C4-2B (cell line): Measurements from ENCODE around the gene AHRR.

ENCODE experiments used
- CTCF ChIP-seq: fragments of 450-650 bp; conservative IDR thresholded peaks from 2 replicates; pipeline ENCODE4 v1.5.1; 2017; ENCODE audit warnings: mild to moderate bottlenecking
- ZFX ChIP-seq: fragments of 450-650 bp; IDR thresholded peaks from 2 replicates; pipeline ENCODE4 v1.6.1; 2017

- no peak for TF ChIP-seq CTCF
- TF ChIP-seq ZFX = no peak
These were observed 12.4 kb downstream of the AHRR start for GRCh38 chr5:333945-334344.
